ENCODE data around the gene INPP5A.

Gene INPP5A

DNA sequence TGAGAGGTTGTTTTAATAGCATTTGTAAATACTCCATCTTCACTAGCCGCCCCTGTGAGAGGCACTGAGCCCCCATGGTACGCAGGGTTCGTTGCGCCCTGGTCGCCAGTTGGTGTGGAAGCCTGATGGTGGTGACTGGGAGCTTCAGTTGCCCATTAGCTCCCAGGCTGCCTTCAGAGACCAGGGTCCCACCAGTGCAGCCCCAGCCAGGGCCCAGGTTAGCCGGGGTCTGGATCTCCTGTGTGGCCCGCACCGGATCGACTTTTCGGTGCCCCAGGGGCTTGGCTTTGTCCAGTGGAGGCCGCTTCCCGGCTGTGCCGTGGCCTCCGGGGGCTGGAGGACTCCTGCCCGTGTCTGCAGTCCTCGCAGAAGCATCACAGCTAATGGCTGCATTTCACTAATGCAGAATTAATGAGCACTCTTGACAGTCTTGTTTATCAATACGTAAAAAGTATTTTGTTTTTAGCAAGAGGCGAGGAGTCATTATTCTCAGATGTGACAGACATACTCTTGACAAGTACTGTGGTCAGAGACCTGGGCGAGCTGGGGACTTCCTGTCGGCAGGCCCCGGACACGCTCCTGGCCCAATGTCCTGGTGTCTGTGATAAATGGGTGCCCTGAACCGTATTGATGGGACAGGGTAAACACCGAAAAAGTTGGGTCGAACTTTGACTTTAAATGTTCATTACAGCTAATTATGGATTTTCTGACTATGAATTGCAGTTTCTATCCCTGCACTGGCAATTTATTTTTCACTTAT is 148.5 kb downstream of the INPP5A start:
- in situ Hi-C loops (cut with MboI; ENCODE audit: low sequenced_read_pairs) = no loop called here

GRCh38 chr10:132687181-132687892 is 149.8 kb downstream of the INPP5A start:
- in situ Hi-C loops (cut with MboI; ENCODE audit: low sequenced_read_pairs) = no loop called here

- in situ Hi-C loops (cut with MboI; ENCODE audit: low sequenced_read_pairs) = no loop called here
Observed at GRCh38 chr10:132687893-132688579, 150.4 kb downstream of the INPP5A start.

GRCh38 chr10:132688580-132689420 is 151.2 kb downstream of the INPP5A start:
- in situ Hi-C loops (cut with MboI; ENCODE audit: low sequenced_read_pairs) = no loop called here

- in situ Hi-C loops (cut with MboI; ENCODE audit: low sequenced_read_pairs) = no loop called here
Observed at GRCh38 chr10:132689721-132690360, 152.3 kb downstream of the INPP5A start.

DNA sequence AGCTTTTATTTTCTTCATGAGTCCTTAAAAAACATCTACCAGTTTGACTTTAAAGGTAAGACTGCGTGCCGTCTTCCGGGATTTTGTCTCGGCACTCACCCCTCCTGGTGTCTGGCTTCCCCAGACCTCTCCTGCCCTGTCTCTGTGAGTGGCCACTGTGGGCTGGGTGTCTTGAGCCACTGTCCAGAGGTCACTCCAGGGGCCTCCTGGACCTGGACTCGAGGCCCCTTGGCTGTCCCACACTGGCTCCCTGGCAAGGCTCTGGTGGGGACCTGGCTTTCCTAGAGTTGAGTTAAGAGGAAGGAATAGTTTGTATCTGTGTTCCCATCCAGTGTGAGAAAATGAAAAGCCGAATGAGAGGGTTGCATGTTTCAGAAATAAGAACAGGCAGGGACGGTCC is 152.8 kb downstream of the INPP5A start:
- in situ Hi-C loops (cut with MboI; ENCODE audit: low sequenced_read_pairs) = no loop called here

- in situ Hi-C loops (cut with MboI; ENCODE audit: low sequenced_read_pairs) = no loop called here
Observed at GRCh38 chr10:132690821-132691610, 153.4 kb downstream of the INPP5A start.

DNA sequence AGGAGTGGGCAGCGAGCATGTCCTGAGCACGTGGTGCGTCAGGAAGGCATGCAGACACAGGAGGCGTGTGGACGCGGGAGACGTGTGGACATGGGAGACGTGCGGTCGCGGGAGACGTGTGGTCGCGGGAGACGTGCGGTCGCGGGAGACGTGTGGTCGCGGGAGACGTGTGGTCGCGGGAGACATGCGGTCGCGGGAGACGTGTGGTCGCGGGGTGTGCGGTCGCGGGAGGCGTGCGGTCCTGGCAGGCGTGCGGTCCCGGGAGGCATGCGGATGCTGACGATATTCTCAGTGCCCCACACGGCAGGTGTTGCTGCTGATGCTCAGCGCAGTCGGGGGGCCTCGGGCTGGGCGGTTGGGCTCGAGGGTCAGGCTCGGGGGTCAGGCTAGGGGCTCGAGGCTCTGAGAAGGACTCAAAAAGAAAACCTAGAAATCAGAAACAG is 154.1 kb downstream of the INPP5A start:
- in situ Hi-C loops (cut with MboI; ENCODE audit: low sequenced_read_pairs) = no loop called here

DNA sequence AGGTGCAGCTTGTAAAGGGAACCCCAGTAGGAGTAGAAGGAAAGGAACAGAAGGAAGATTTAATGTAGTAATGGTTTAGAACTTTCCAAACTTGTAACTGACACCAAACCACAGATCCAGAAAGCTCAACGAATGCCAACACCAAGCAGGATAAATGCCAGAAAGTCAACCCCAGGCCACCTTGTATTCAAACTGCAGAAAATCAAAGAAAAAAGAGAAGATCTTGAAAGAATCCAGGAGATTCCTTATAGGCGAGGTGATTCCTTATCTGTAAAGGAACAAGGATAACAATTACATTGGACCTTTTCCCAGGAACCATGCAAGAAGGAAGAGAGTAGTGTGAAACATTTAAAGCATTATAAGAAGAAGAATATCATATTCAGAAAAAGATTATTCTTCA is 154.7 kb downstream of the INPP5A start:
- in situ Hi-C loops (cut with MboI; ENCODE audit: low sequenced_read_pairs) = no loop called here

DNA sequence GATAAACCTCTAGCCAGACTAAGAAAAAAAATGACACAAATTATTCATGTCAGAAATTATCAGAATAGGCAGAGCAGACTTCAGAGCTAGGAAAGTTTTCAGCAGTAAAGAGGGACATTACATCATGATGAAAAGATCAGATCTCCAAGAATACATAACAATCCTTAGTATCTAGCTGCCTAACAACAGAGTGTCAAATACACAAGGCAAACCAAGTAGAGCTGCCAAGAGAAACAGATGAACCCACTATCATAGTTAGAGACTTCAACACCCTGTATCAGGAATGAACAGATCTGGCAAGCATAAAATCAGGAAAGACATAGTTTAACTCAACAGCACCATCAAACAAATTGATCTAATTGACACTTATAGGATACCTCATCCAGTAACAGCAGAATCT is 156.1 kb downstream of the INPP5A start:
- in situ Hi-C loops (cut with MboI; ENCODE audit: low sequenced_read_pairs) = no loop called here

- in situ Hi-C loops (cut with MboI; ENCODE audit: low sequenced_read_pairs) = no loop called here
Observed at GRCh38 chr10:132696204-132696603, 158.6 kb downstream of the INPP5A start.

DNA sequence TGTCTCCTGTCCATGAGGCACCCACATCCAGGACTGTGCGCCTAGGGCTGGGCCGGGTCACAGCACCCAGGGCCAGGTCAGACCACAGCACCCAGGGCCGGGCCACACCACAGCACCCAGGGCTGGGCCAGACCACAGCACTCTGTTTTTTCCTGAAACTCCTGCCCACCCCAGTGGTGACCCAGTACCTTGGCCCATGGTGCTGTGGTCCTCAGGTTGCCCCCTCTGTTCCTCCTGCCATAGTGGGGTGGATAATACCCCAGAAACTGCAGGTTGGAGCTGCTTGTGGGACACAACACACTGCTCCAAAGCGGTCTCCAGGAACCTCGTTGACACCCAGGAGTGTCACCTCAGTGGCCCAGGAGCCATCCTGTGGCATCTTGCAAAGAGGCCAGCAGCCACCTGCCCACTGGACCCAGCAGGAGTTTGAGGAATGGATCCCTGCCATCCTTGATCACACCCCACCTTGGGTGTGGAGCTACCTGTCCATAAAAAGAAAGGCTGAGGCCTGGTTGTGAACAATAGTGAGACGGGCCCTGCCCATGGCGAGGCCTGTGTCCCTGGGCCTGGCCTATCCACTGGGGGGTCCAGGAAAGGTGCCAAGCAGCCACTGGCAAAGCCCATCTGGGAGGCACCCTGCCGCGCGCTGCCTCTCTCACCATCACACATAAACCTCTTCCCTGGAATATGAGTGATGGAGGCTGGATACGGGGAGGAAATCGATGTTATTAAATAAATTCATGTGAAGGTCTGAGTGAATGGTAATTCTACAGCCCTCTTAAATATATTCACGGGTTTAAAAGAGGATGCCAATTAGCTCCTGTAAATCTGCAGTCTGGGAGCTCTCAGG is 159.4 kb downstream of the INPP5A start:
- in situ Hi-C loops (cut with MboI; ENCODE audit: low sequenced_read_pairs) = no loop called here

DNA sequence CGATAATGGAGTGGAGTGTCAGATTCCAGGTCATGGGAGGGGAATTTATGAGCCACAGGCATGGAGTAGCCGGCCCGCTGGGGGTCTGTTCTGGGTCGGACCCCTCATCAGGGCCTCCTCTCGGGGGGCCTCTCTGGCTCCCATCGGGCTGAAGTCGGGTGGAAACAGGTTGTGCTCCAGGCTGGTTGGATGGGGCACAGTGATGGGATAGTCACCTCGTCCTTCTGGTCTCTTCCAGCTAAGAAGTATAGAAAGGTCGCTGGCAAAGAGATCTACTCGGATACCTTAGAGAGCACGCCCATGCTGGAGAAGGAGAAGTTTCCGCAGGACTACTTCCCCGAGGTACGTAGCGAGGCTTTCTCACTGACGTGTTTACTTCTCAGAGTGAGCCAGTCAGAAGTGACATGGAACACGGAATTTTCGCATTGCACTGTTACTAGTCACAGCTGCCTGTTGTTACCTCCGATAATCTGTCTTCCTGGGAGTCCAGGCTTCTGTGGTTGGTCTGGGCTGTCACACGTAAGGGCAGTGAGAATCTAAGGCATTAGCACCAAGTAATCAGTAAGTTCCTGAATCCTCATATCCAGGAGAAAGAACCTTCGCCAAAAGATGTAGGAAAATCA is 160.1 kb downstream of the INPP5A start:
- in situ Hi-C loops (cut with MboI; ENCODE audit: low sequenced_read_pairs) = no loop called here

DNA sequence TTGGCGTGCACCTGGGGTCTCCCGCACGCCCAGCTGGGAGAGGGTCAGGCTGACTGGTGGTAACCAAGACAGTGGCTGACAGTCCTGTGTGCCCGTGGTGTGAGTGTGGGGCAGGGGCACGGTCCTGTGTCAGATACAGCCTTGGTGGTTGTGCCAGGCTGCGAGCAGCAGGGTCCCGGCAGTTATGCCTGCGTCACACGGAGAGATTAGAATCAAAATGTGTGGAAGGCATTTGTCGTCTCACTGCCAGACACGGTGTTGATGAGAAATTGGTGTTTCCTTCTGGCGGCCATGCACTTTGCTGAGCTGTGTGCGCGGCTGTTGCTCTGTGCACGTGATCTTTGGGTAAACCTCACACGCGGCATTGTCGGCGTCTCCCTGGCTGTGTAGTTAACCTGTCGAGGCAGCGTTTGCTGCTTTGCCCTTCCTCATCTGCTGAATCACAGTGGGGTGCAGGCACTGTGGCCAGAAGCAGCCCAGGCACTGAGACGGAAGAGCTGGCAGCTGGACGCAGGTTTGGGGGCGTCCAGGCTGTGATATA is 160.7 kb downstream of the INPP5A start:
- in situ Hi-C loops (cut with MboI; ENCODE audit: low sequenced_read_pairs) = no loop called here

- in situ Hi-C loops (cut with MboI; ENCODE audit: low sequenced_read_pairs) = no loop called here
Observed at GRCh38 chr10:132698761-132699391, 161.3 kb downstream of the INPP5A start.

- in situ Hi-C loops (cut with MboI; ENCODE audit: low sequenced_read_pairs) = no loop called here
Observed at GRCh38 chr10:132699411-132700155, 162.0 kb downstream of the INPP5A start.
